Natural killer cell treated with Interleukin-12 subunit alpha and Interleukin-12 subunit beta and Interleukin-15 and Interleukin-18, amount 100 ng/mL, for 72 hours (primary cell): ENCODE data around the gene LYZL6. TPM values are rescaled to one million over a fixed set of nuclear protein-coding genes. Genes with fewer than 3 reads are reported as not detected.
A peak's percentile ranks its signal among the peaks of the same experiment; 100 is the strongest.

Experiments
- ATAC-seq, 2 donors: fragments of 150-1000 bp; cut with Tn5 transposase in 1 of 2; sonication (Bioruptor Pico), chemical (Tn5 transposase) in 1 of 2; 2 replicates each; pipeline ENCODE4 v1.10.0; 2021
- DNase-seq: peaks from one replicate; pipeline ENCODE4 v3.0.0; 2022; ENCODE audit warnings: low spot score
- H3K27ac Mint-ChIP-seq, 2 donors: 1 replicate in 1 of 2; 2 replicates in 1 of 2; pipeline ENCODE4 v1.8.0; 2022; ENCODE audit warnings: mixed read lengths in 2 of 2, mild to moderate bottlenecking in 1 of 2, moderate library complexity in 1 of 2
- H3K27me3 Mint-ChIP-seq, 2 donors: 1 replicate in 1 of 2; 2 replicates in 1 of 2; pipeline ENCODE4 v1.8.0; 2022; ENCODE audit warnings: mixed read lengths in 2 of 2
- H3K36me3 Mint-ChIP-seq: one replicate; pipeline ENCODE4 v1.8.0; 2022; ENCODE audit warnings: mixed read lengths
- H3K4me1 Mint-ChIP-seq, 2 donors: 1 replicate in 1 of 2; 2 replicates in 1 of 2; pipeline ENCODE4 v1.8.0; 2022; ENCODE audit warnings: low read depth in 2 of 2, mixed read lengths in 2 of 2, mild to moderate bottlenecking in 1 of 2
- H3K4me3 Mint-ChIP-seq: one replicate; pipeline ENCODE4 v1.8.0; 2022; ENCODE audit warnings: mixed read lengths
- H3K9me3 Mint-ChIP-seq: 2 replicates; pipeline ENCODE4 v1.8.0; 2022; ENCODE audit warnings: mixed read lengths
- total RNA-seq, 2 donors: library from RNA; stranded (reverse); gene quantifications; one replicate each; pipeline ENCODE4 v1.2.3, GENCODE V29; 2022

The LYZL6 gene, protein sequence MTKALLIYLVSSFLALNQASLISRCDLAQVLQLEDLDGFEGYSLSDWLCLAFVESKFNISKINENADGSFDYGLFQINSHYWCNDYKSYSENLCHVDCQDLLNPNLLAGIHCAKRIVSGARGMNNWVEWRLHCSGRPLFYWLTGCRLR
- total RNA-seq, result not detected

DNA sequence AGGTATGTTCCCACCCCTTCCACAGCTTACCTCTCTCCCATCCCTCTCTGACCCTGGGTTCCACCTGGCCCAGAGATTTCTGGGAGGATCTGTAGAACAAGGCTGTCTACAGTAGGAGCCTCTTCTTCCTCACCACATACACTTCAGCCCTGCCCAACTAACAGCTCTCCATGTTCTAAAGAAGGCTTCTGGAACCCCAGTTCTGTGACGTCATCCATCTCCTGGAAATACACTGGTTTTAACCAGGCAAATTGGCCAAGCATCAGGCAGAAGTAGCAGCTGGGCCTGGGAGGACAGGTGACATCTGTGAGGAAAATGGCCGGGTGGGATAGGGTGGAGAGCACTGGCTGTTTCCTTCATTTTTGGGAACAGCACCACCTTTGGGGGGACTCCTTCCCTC is at the start of gene LYZL6:
LYZL6 (minus strand) TSS at position 177 of the 400 bp plus-strand sequence. CDS start 4,357 bp downstream, outside the sequence.
- DNase-seq (no peak), ATAC-seq (no peak)
- Mint-ChIP-seq H3K4me1 (peaks cover 4 to 9% of the 10 kb centered on the region in 2 donors), H3K4me3 (no peak within 1 kb of the TSS), H3K9me3 (no peaks in the 10 kb centered on the region), H3K27me3 (no peaks in the 10 kb centered on the region), H3K27ac (peak within 1 kb of the TSS in 1 of 2 donors; percentile 28), H3K36me3 (no peaks in the 10 kb centered on the region)

DNA sequence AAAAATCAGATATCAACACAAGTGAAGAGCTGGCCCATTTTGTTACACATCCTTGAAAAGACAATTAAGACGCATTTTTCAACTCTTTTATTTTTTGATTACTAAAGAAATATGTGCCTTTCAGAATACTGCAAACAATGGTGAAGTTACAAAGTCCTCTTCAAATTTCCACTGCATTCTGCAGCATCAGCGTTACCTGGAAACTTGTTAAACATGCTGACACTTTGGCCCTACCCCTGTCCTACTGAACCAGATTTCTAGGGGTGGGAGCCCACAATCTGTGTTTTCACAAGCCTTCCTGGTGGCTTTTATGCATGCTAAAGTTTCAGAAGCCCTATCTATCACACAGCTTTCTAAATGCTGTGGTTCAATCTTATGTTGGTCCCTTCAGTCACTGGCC is 47.6 kb upstream of the LYZL6 start:
- peaks cover 10% of the 10 kb centered on the region for H3K36me3 Mint-ChIP-seq

GRCh38 chr17:35988164-35988563 is 44.7 kb upstream of the LYZL6 start:
- peaks cover 2 to 3% of the 10 kb centered on the region in 2 donors for H3K4me1 Mint-ChIP-seq

More for the DNA sequence above, 47.6 kb upstream of the LYZL6 start:
- Mint-ChIP-seq H3K4me1 (no peaks in the 10 kb centered on the region), H3K27me3 (no peaks in the 10 kb centered on the region), H3K9me3 (no peaks in the 10 kb centered on the region), H3K27ac (no peak overlapping the region), H3K4me3 (no peak overlapping the region)
- DNase-seq (no peak), ATAC-seq (no peak)

GRCh38 chr17:35986643-35987042 is 43.1 kb upstream of the LYZL6 start, which contains the start of gene CCL14:
Gene CCL14 (minus strand): TSS chr17:35986729. CDS start chr17:35986649, 80 bp downstream.
- Mint-ChIP-seq H3K9me3 (no peaks in the 10 kb centered on the region), H3K27me3 (no peaks in the 10 kb centered on the region), H3K27ac (peak within 1 kb of the TSS in 1 of 2 donors; percentile 13), H3K4me3 (no peak within 1 kb of the TSS), H3K36me3 (peaks cover 10% of the 10 kb centered on the region), H3K4me1 (peaks cover 11 to 13% of the 10 kb centered on the region in 2 donors)
- DNase-seq (no peak), ATAC-seq (no peak)

More at GRCh38 chr17:35988164-35988563, 44.7 kb upstream of the LYZL6 start:
- ATAC-seq, result no peak
- Mint-ChIP-seq H3K36me3 (peaks cover 10% of the 10 kb centered on the region), H3K27ac (no peak overlapping the region), H3K4me3 (no peak overlapping the region), H3K9me3 (no peaks in the 10 kb centered on the region), H3K27me3 (no peaks in the 10 kb centered on the region)
- no peak for DNase-seq

DNA sequence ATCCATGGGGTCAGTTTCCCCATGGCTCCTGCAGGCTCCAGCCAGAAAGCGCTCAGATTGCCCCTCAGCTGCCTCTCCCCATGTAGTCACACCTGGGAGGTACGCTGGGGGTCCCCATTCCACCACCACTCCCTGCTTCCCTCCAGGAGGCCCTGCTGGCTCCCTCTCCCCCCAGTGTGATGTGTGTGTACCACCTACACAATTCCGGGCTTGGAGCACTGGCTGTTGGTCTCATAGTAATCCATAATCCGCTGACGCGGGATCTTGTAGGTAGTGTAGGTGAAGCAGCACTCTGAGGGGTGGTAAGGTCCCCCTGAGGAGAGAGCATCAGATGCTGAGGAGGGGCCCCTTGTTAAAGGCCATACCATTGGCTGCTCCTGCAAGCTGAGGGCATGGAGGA is 40.6 kb upstream of the LYZL6 start:
- Mint-ChIP-seq H3K4me1 (peaks cover 16 to 19% of the 10 kb centered on the region in 2 donors), H3K9me3 (no peaks in the 10 kb centered on the region), H3K27me3 (no peaks in the 10 kb centered on the region), H3K27ac (no peak overlapping the region), H3K4me3 (no peak overlapping the region), H3K36me3 (peaks cover 9% of the 10 kb centered on the region)
- ATAC-seq, result no peak
- DNase-seq, result no peak

DNA sequence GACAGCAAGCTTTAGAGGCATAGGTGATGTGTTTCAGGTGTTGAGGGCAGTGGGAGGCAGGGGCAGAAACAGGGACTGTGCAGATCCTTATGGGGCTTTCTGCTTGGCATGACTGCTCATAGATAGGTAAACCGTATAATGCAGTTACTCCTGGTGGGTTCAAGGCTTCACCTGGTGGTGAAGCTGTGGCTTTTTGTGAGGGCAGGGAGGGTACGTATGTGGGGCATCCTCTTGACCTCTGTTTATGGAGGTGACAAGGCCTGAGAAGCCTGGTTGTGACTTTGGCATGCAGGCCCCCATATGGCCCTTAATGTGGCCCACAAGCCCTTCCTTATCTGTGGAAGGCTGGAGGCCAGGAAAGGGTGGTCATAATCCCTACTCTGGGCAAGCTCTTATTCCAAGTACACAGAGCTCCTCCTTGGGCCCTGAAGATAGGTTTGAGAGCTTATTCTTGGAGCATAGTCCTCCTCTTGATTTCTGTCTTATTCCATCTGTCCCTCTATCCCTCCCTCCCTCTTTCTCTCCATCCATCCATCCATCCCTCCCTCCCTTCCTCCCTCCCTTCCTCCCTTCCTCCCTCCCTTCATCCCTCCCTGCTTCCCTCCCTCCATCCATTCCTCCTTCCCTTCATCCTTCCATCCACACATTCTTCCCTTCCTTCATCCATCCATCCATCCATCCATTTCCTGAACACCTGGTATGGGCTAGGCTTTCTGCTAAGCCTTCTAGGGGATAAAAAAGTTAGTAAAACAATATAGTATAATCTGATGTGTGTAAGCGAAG is 39.1 kb upstream of the LYZL6 start:
- DNase-seq (no peak), ATAC-seq (no peak)
- H3K36me3 Mint-ChIP-seq, result no peaks in the 10 kb centered on the region
- H3K27ac Mint-ChIP-seq, result peak overlapping the region in 1 of 2 donors; percentile 65
- no peak overlapping the region for H3K4me3 Mint-ChIP-seq
- H3K9me3 Mint-ChIP-seq, result no peaks in the 10 kb centered on the region
- H3K4me1 Mint-ChIP-seq, result peaks cover 26 to 27% of the 10 kb centered on the region in 2 donors
- H3K27me3 Mint-ChIP-seq, result no peaks in the 10 kb centered on the region

- no peaks in the 10 kb centered on the region for H3K27me3 Mint-ChIP-seq
- DNase-seq (no peak), ATAC-seq (peak; percentile 45 to 61)
- no peaks in the 10 kb centered on the region for H3K9me3 Mint-ChIP-seq
- peak overlapping the region in 1 of 2 donors; percentile 65 for H3K27ac Mint-ChIP-seq
- H3K4me1 Mint-ChIP-seq, result peaks cover 27 to 29% of the 10 kb centered on the region in 2 donors
- no peaks in the 10 kb centered on the region for H3K36me3 Mint-ChIP-seq
- no peak overlapping the region for H3K4me3 Mint-ChIP-seq
These were observed 38.4 kb upstream of the LYZL6 start for GRCh38 chr17:35981908-35982330.

DNA sequence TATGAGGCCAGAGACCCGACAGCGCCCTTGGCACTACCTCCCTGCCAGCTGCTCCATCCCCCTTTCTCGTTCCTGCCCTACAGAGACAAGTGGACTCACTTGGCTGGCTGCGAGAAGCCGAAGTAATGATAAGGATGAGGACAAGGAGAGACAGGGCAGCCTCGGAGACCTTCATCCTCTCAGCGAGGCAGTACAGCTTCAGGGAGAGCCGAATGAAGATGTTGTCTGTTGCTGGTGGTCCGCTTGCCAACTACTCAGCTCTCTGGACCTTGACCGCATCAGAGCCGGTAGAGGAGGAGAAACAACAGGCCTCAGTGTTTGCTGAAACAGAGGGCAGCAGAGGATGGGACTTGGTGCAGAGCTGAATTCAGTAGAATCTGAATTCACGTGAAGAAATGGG is 37.7 kb upstream of the LYZL6 start, which contains the start of gene CCL16:
CCL16 (minus strand) TSS at position 252 of the 400 bp plus-strand sequence; CDS start at position 175, 77 bp downstream.
- ATAC-seq, result no peak
- no peak within 1 kb of the TSS for H3K4me3 Mint-ChIP-seq

DNA sequence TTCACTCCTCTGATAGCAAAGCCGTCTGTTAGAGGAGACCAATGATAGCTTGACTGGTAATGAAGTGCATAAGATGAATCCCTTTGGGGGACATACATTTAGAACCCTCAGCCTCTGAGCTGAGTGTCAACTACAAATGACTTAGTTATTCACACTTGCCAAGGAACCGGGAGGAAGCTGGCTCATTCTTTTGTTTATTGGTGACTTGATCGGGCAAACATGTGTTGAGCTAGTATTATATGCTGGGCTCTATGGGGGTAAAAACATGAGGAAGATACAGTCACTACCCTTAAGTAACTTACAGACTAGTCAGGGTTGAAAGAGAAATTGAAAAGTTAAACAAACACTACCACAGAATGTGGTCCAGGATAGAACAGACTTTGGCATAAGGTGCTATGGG is 34.8 kb upstream of the LYZL6 start:
- Mint-ChIP-seq H3K4me1 (peaks cover 40 to 46% of the 10 kb centered on the region in 2 donors), H3K27me3 (no peaks in the 10 kb centered on the region), H3K36me3 (no peaks in the 10 kb centered on the region), H3K4me3 (no peak overlapping the region), H3K27ac (peak overlapping the region; percentile 22 to 38), H3K9me3 (no peaks in the 10 kb centered on the region)
- ATAC-seq (peak in 1 of 2 donors; percentile 29), DNase-seq (no peak)

More for the DNA sequence above, 37.7 kb upstream of the LYZL6 start, which contains the start of gene CCL16:
- no peak for DNase-seq
- Mint-ChIP-seq H3K27me3 (no peaks in the 10 kb centered on the region), H3K4me1 (peaks cover 34 to 36% of the 10 kb centered on the region in 2 donors), H3K36me3 (no peaks in the 10 kb centered on the region), H3K9me3 (no peaks in the 10 kb centered on the region), H3K27ac (peak within 1 kb of the TSS in 1 of 2 donors; percentile 65)

DNA sequence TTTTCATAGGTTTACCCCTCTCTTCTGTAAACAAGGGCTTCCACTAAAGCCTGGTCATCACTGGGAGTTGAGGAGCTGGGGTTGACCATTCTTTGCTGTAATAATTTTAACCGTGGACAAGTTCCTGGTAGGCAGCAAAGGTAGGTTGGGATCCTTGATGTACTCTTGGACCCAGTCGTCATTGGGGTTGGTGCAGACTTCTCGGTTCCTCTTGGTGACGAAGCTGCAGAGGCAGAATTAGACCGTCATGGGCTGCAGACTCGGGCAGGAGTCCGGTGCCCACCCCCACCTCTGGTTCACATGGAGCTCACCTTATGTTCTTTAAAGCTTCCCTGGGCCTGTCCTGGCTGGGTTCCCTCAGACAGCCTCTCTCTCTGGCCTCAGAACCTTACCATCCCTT is 34.0 kb upstream of the LYZL6 start:
- no peaks in the 10 kb centered on the region for H3K9me3 Mint-ChIP-seq
- H3K4me3 Mint-ChIP-seq, result no peak overlapping the region
- H3K27me3 Mint-ChIP-seq, result no peaks in the 10 kb centered on the region
- H3K4me1 Mint-ChIP-seq, result peaks cover 35 to 41% of the 10 kb centered on the region in 2 donors
- H3K27ac Mint-ChIP-seq, result peak overlapping the region; percentile 22 to 38
- no peak for DNase-seq
- no peaks in the 10 kb centered on the region for H3K36me3 Mint-ChIP-seq
- ATAC-seq, result no peak

DNA sequence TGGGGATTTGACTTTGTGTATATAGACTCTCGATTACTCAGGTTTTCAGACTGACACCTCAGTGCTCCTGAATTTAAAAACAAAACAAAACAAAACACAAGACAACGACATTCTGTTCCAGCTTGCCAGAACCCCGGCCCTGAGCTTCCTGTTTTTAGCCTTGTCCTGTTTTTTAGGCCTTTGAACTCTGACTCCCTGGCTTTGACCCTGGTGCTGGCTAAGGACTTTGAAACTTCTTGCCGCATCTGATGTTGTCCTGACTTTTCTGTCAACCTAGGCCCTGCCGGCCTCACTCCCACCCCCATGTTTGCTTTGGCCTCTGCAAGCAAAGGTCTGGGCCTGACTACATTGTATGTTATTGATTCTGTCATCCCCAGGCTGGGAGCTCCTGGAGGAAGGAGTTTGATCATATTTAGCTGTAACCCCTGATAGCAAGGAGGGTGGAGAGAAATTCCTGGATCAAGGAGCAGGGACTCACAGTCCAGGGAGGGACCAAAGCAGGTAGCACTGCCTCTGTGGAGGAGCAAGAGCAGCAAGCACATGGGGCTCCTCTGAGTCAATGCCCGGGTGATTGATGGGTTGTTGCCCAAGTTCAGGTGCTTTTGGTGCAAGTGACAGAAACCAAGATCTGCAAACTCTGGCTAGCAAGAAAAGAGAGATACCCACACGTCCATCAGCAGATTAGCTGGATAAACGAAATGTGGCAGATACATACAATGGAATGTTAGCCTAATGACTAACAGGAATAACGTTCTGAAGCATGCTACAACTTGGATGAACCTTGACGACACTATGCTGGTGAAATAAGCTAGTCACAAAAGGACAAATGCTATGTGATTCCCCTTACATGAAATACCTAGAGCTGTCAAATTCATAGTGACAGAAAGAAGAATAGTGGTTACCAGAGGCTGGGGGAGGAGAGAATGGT is 30.1 kb upstream of the LYZL6 start:
- Mint-ChIP-seq H3K4me1 (peaks cover 38 to 42% of the 10 kb centered on the region in 2 donors), H3K4me3 (no peak overlapping the region), H3K27ac (peak overlapping the region; percentile 7 to 17), H3K36me3 (no peaks in the 10 kb centered on the region), H3K9me3 (no peaks in the 10 kb centered on the region), H3K27me3 (no peaks in the 10 kb centered on the region)
- DNase-seq (no peak), ATAC-seq (no peak)

DNA sequence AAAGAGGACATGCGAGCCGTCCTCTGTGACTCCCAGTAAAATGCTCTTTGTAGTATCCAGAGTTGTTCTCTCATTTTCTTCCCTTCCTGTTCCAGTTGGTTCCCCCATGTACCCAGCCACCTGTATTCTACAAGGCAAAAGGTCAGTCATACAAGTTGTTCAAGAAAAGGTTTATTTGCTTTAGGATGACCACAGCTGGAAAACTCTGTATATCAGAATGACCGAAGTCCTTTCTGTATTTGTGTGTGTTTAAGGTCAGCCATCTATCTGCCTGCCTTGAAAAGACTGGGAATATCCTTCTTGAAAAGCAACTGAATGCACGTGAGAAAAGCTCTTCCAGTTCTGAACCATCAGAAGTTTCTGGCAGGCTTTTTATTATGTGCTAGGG is 29.4 kb upstream of the LYZL6 start:
- H3K36me3 Mint-ChIP-seq, result no peaks in the 10 kb centered on the region
- no peak overlapping the region for H3K27ac Mint-ChIP-seq
- no peaks in the 10 kb centered on the region for H3K9me3 Mint-ChIP-seq
- no peaks in the 10 kb centered on the region for H3K27me3 Mint-ChIP-seq
- no peak for ATAC-seq
- DNase-seq, result no peak
- no peak overlapping the region for H3K4me3 Mint-ChIP-seq
- H3K4me1 Mint-ChIP-seq, result peaks cover 32 to 36% of the 10 kb centered on the region in 2 donors

DNA sequence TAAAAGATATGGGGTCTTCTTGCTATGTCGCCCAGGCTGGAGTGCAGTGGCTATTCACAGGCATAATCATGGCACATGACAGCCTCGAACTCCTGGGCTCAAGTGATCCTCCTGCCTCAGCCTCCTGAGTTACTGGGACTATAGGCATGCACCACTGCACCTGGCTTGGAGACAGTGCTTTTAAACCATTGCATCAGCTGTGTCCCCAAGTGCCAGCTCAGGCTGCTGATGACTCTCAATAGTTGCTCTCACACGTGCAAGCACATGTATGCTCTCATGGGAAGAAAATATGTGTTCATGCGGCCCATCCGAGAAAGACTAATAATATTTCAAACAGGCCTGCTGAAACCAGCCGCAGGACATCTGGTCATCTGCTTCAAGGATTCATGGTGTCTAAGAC is 29.0 kb upstream of the LYZL6 start:
- ATAC-seq (no peak), DNase-seq (no peak)
- H3K9me3 Mint-ChIP-seq, result no peaks in the 10 kb centered on the region
- H3K4me3 Mint-ChIP-seq, result no peak overlapping the region
- H3K27me3 Mint-ChIP-seq, result no peaks in the 10 kb centered on the region
- no peak overlapping the region for H3K27ac Mint-ChIP-seq
- H3K36me3 Mint-ChIP-seq, result no peaks in the 10 kb centered on the region
- peaks cover 30 to 32% of the 10 kb centered on the region in 2 donors for H3K4me1 Mint-ChIP-seq
